Cardiac fibroblast (primary cell): ENCODE measurements around the gene TCHH.

Experiments used
- DNase-seq, 2 donors: peaks; one replicate each; pipeline versions ENCODE4 v3.0.0 to v3.0.0-alpha.2; 2010; ENCODE audit warnings: low read depth in 2 of 2
- H3K4me3 ChIP-seq, 2 donors: replicated peaks in 1 of 2; 1 replicate in 1 of 2; 2 replicates in 1 of 2; pipeline ENCODE4 v1.5.1; 2011; ENCODE audit warnings: low read depth in 2 of 2, low read length in 2 of 2, mild to moderate bottlenecking in 2 of 2, moderate library complexity in 1 of 2
- TF ChIP-seq, protein P1 (sequence below): IDR thresholded peaks from one replicate; pipeline ENCODE4 v1.5.1; 2011; ENCODE audit warnings: low read depth, mild to moderate bottlenecking, low read length, inconsistent platforms

Gene TCHH

DNA sequence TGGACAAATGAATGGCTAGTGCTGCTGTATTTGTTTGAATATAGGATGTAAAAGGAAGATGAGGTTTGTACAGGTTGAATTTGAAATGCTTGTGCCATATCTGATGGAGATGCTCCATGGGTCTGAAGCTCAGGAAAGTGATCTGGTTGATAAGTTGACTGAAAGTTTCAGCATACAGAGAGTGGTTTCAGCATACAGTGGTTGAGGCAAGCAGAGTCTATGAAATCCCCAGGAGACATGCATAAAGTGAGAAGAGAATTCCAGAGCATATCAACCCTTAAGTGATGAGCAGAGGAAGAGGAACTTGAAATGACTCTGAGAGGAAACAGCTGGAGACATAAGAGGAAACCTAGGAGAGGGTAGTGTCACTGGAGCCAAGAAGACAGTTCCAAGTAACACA lies 48.1 kb downstream of the TCHH start:
- TF ChIP-seq, protein P1, sequence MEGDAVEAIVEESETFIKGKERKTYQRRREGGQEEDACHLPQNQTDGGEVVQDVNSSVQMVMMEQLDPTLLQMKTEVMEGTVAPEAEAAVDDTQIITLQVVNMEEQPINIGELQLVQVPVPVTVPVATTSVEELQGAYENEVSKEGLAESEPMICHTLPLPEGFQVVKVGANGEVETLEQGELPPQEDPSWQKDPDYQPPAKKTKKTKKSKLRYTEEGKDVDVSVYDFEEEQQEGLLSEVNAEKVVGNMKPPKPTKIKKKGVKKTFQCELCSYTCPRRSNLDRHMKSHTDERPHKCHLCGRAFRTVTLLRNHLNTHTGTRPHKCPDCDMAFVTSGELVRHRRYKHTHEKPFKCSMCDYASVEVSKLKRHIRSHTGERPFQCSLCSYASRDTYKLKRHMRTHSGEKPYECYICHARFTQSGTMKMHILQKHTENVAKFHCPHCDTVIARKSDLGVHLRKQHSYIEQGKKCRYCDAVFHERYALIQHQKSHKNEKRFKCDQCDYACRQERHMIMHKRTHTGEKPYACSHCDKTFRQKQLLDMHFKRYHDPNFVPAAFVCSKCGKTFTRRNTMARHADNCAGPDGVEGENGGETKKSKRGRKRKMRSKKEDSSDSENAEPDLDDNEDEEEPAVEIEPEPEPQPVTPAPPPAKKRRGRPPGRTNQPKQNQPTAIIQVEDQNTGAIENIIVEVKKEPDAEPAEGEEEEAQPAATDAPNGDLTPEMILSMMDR: no peak
- no peak for DNase-seq
- no peak overlapping the region for H3K4me3 ChIP-seq

DNA sequence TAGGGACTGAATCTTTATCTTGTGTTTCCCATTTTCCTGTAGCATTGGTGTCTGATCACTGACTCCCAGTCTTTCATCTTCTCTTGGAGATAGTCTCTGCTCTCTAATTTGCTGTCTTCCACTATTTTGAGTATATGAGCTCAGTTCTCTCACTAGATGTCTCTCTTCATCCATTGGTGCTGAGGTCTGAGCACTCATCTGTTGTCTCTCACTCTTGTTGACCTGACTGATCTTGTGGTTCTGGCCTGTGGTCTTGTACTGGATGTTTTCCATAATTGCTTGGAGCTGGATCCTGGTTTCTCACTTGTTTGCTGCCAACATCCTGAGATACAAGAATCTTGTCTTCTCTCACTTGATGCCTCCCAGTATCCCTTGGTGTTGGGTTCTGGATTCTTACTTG lies 53.3 kb downstream of the TCHH start:
- TF ChIP-seq, protein P1: no peak
- no peak overlapping the region for H3K4me3 ChIP-seq
- DNase-seq: no peak
